A549 (cell line): ENCODE measurements around the gene FIS1.

Experiments used
- CHD4 ChIP-seq: fragments of 200-600 bp; sonication (generic); IDR thresholded peaks from 2 replicates; pipeline ENCODE4 v1.6.1; 2016; ENCODE audit warnings: antibody characterized with exemption, mild to moderate bottlenecking, borderline replicate concordance
- EHMT2 ChIP-seq: fragments of 200-600 bp; sonication (generic); IDR thresholded peaks from 2 replicates; pipeline ENCODE4 v1.6.1; 2016; ENCODE audit warnings: antibody characterized with exemption, low read depth, mild to moderate bottlenecking, moderate library complexity
- EP300 ChIP-seq, 2 experiments: fragments of >200 bp; sonication (Bioruptor Twin); formaldehyde crosslinking; IDR thresholded peaks; 2 replicates in 1 of 2; 3 replicates in 1 of 2; pipeline ENCODE4 v1.6.1; 2016 to 2017
- FOSL2 ChIP-seq, 2 experiments: fragments of 450-650 bp in 1 of 2; fragments of >200 bp in 1 of 2; sonication (Bioruptor Twin) in 1 of 2; formaldehyde crosslinking; IDR thresholded peaks; 2 replicates each; pipeline versions ENCODE4 v1.5.0 to v1.6.1; 2016 to 2020; ENCODE audit warnings: mild to moderate bottlenecking in 1 of 2, moderate library complexity in 1 of 2
- MAFK ChIP-seq: fragments of 450-650 bp; IDR thresholded peaks from 2 replicates; pipeline ENCODE4 v1.6.1; 2014; ENCODE audit not compliant: partially characterized antibody
- NFE2L2 ChIP-seq: fragments of 150-350 bp; conservative IDR thresholded peaks from 2 replicates; pipeline ENCODE4 v1.6.1; 2014; ENCODE audit warnings: low read length
- PHF8 ChIP-seq: fragments of 200-600 bp; sonication (generic); IDR thresholded peaks from 2 replicates; pipeline ENCODE4 v1.6.1; 2016; ENCODE audit warnings: low read depth, mild to moderate bottlenecking, antibody characterized with exemption, moderate library complexity, borderline replicate concordance
- POLR2A ChIP-seq: IDR thresholded peaks from 2 replicates; pipeline ENCODE4 v1.6.1; 2012; ENCODE audit warnings: mild to moderate bottlenecking, low read length
- SMC3 ChIP-seq: fragments of >200 bp; sonication (Bioruptor Twin); formaldehyde crosslinking; IDR thresholded peaks from 3 replicates; pipeline ENCODE4 v1.6.1; 2018; ENCODE audit warnings: inconsistent platforms
- SREBF2 ChIP-seq: fragments of 450-650 bp; IDR thresholded peaks from 2 replicates; pipeline ENCODE4 v1.6.1; 2014; ENCODE audit warnings: mild to moderate bottlenecking, moderate library complexity
- TF ChIP-seq, protein P1 (sequence below): fragments of 150-350 bp; IDR thresholded peaks from 2 replicates; pipeline ENCODE4 v1.6.1; 2014; ENCODE audit warnings: low read depth, mild to moderate bottlenecking, low read length
- TF ChIP-seq, protein P2 (sequence below): fragments of >200 bp; sonication (Bioruptor Twin); formaldehyde crosslinking; IDR thresholded peaks from 3 replicates; pipeline ENCODE4 v1.5.1; 2016
- TF ChIP-seq, protein P3 (sequence below): fragments of 450-650 bp; IDR thresholded peaks from 2 replicates; pipeline ENCODE4 v1.6.1; 2014; ENCODE audit warnings: antibody characterized with exemption

DNA sequence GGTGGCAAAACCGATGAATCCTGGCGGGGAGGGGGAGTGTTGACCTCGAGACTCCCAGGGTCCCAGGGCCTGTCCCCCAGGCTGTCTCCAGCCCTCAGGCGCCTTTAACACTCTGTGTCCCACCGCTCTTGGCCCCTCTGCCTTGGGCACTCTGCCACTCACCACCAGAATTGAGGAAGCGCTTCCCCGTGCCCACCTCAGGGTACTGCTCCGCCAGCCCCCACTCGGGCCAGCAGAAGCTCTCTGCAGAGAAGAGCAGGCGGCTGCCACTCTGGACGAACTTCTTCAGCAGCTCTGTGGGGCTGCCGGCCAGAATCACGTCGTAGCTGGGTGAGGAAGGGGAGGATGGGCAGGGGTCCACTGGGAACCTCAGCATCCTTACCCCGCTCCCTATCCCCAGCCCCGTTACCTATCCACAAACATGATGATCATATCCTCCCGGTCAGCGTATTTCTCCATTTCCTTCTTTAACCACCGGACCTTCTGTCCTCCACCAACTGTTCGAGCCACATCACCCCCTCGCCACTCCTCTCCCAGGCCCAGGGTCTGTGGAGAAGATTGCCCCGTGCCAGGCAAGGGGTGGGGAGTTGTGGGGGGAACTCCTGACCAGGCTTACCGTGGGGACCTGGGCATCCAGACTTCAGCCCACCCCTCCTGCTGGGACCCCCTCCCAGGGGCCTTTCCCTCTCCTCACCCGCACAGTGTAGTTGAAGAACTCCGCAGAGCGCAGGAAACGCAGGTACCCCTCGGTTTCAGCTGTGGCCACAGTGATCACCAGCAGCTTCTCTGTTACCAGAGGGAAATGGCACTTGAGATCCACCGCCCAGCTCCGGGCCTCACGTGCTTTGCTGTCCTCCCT, 28.7 kb downstream of the FIS1 start:
- TF ChIP-seq MAFK (peak; percentile 36), POLR2A (no peak), EHMT2 (no peak), PHF8 (no peak), EP300 (IDR thresholded peaks at IDR 0.05) (no peak), CHD4 (no peak), NFE2L2 (no peak), FOSL2 (IDR thresholded peaks at IDR 0.05) (no peak), FOSL2 (CRISPR knock-in tag; IDR thresholded peaks at IDR 0.05) (no peak), SREBF2 (no peak), SMC3 (no peak)
- TF ChIP-seq, protein P1, sequence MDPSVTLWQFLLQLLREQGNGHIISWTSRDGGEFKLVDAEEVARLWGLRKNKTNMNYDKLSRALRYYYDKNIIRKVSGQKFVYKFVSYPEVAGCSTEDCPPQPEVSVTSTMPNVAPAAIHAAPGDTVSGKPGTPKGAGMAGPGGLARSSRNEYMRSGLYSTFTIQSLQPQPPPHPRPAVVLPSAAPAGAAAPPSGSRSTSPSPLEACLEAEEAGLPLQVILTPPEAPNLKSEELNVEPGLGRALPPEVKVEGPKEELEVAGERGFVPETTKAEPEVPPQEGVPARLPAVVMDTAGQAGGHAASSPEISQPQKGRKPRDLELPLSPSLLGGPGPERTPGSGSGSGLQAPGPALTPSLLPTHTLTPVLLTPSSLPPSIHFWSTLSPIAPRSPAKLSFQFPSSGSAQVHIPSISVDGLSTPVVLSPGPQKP = no peak
- TF ChIP-seq, protein P2, sequence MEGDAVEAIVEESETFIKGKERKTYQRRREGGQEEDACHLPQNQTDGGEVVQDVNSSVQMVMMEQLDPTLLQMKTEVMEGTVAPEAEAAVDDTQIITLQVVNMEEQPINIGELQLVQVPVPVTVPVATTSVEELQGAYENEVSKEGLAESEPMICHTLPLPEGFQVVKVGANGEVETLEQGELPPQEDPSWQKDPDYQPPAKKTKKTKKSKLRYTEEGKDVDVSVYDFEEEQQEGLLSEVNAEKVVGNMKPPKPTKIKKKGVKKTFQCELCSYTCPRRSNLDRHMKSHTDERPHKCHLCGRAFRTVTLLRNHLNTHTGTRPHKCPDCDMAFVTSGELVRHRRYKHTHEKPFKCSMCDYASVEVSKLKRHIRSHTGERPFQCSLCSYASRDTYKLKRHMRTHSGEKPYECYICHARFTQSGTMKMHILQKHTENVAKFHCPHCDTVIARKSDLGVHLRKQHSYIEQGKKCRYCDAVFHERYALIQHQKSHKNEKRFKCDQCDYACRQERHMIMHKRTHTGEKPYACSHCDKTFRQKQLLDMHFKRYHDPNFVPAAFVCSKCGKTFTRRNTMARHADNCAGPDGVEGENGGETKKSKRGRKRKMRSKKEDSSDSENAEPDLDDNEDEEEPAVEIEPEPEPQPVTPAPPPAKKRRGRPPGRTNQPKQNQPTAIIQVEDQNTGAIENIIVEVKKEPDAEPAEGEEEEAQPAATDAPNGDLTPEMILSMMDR = no peak
- TF ChIP-seq, protein P3, sequence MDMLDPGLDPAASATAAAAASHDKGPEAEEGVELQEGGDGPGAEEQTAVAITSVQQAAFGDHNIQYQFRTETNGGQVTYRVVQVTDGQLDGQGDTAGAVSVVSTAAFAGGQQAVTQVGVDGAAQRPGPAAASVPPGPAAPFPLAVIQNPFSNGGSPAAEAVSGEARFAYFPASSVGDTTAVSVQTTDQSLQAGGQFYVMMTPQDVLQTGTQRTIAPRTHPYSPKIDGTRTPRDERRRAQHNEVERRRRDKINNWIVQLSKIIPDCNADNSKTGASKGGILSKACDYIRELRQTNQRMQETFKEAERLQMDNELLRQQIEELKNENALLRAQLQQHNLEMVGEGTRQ = no peak
